Measurements from ENCODE around the gene GSN. TPM values are rescaled to one million over a fixed set of nuclear protein-coding genes. Genes with fewer than 3 reads are reported as not detected.

GSN gene
- total RNA-seq, 2 donors from 2014 or later: 1,444 to 3,478 TPM

- no peak for TF ChIP-seq CTCF (IDR thresholded peaks at IDR 0.05)
- H3K4me1 ChIP-seq: peaks cover 0 to 12% of the 10 kb centered on the region in 2 donors
- H3K36me3 ChIP-seq: no peaks in the 10 kb centered on the region
- no peak for DNase-seq (ENCODE audit: low spot score)
- H3K9me3 ChIP-seq: no peaks in the 10 kb centered on the region
- no peak overlapping the region for H3K27ac ChIP-seq
- H3K4me3 ChIP-seq: no peak overlapping the region
- no peaks in the 10 kb centered on the region for H3K27me3 ChIP-seq
These were observed 7.4 kb upstream of the GSN start for GRCh38 chr9:121260457-121261106.

GRCh38 chr9:121261107-121261460 lies 6.9 kb upstream of the GSN start:
- Histone ChIP-seq H3K27ac (no peak overlapping the region), H3K9me3 (no peaks in the 10 kb centered on the region), H3K4me1 (peaks cover 0 to 12% of the 10 kb centered on the region in 2 donors), H3K36me3 (no peaks in the 10 kb centered on the region), H3K27me3 (no peaks in the 10 kb centered on the region), H3K4me3 (no peak overlapping the region)
- TF ChIP-seq CTCF (IDR thresholded peaks at IDR 0.05): no peak
- DNase-seq (ENCODE audit: low spot score): no peak

- no peak overlapping the region for H3K4me3 ChIP-seq
- H3K9me3 ChIP-seq: no peaks in the 10 kb centered on the region
- no peaks in the 10 kb centered on the region for H3K36me3 ChIP-seq
- peaks cover 0 to 15% of the 10 kb centered on the region in 2 donors for H3K4me1 ChIP-seq
- H3K27me3 ChIP-seq: no peaks in the 10 kb centered on the region
- TF ChIP-seq CTCF (IDR thresholded peaks at IDR 0.05): no peak
- H3K27ac ChIP-seq: no peak overlapping the region
- DNase-seq (ENCODE audit: low spot score): no peak
These were observed 6.2 kb upstream of the GSN start for GRCh38 chr9:121261755-121262154.

- H3K4me3 ChIP-seq: no peak overlapping the region
- H3K27ac ChIP-seq: no peak overlapping the region
- DNase-seq (ENCODE audit: low spot score): no peak
- no peaks in the 10 kb centered on the region for H3K9me3 ChIP-seq
- H3K4me1 ChIP-seq: peaks cover 0 to 22% of the 10 kb centered on the region in 2 donors
- no peaks in the 10 kb centered on the region for H3K36me3 ChIP-seq
- no peak for TF ChIP-seq CTCF (IDR thresholded peaks at IDR 0.05)
- no peaks in the 10 kb centered on the region for H3K27me3 ChIP-seq
These were observed 5.5 kb upstream of the GSN start for GRCh38 chr9:121262423-121262822.

- Histone ChIP-seq H3K9me3 (no peaks in the 10 kb centered on the region), H3K27me3 (no peaks in the 10 kb centered on the region), H3K4me3 (no peak overlapping the region), H3K36me3 (no peaks in the 10 kb centered on the region), H3K27ac (no peak overlapping the region), H3K4me1 (peaks cover 0 to 25% of the 10 kb centered on the region in 2 donors)
- DNase-seq (ENCODE audit: low spot score): no peak
- no peak for TF ChIP-seq CTCF (IDR thresholded peaks at IDR 0.05)
These were observed 5.0 kb upstream of the GSN start for GRCh38 chr9:121262953-121263352.

GRCh38 chr9:121266356-121266755 lies 1.6 kb upstream of the GSN start:
- no peak for DNase-seq (ENCODE audit: low spot score)
- Histone ChIP-seq H3K9me3 (no peaks in the 10 kb centered on the region), H3K4me1 (peaks cover 0 to 47% of the 10 kb centered on the region in 2 donors), H3K4me3 (no peak overlapping the region), H3K36me3 (no peaks in the 10 kb centered on the region), H3K27ac (peak overlapping the region; percentile 91 to 92), H3K27me3 (no peaks in the 10 kb centered on the region)
- no peak for TF ChIP-seq CTCF (IDR thresholded peaks at IDR 0.05)

Measured in right atrium auricular region (tissue), 2 donors.